Activated B cell treated with CpG ODN at 0.5 μM for 24 hours (primary cell): ENCODE measurements around the gene MOB3A. TPM values are rescaled to one million over a fixed set of nuclear protein-coding genes. Genes with fewer than 3 reads are reported as not detected.

Source experiments
- ATAC-seq: fragments of 200-7000 bp; cut with Tn5 transposase; one replicate; pipeline ENCODE4 v1.10.0; 2021; ENCODE audit warnings: low read depth, mild to moderate bottlenecking, moderate library complexity
- CTCF ChIA-PET: fragments of 350-600 bp; sonication (Branson Sonifier 250); formaldehyde crosslinking; loops from one replicate; lab custom pipeline; 2021; ENCODE audit warnings: antibody characterized with exemption; lab: Charles Lee
- POLR2A ChIA-PET: fragments of 350-600 bp; sonication (Branson Sonifier 250); formaldehyde crosslinking; loops from one replicate; lab custom pipeline; 2021; ENCODE audit warnings: antibody characterized with exemption; lab: Charles Lee
- DNase-seq: peaks from one replicate; pipeline ENCODE4 v3.0.0; 2022
- H3K27ac Mint-ChIP-seq: one replicate; pipeline ENCODE4 v1.8.0; 2020; ENCODE audit warnings: mixed read lengths
- H3K27me3 Mint-ChIP-seq: one replicate; pipeline ENCODE4 v1.8.0; 2021; ENCODE audit warnings: mixed read lengths
- H3K36me3 Mint-ChIP-seq: one replicate; pipeline ENCODE4 v1.8.0; 2021; ENCODE audit warnings: low read depth, mixed read lengths
- H3K4me1 Mint-ChIP-seq: one replicate; pipeline ENCODE4 v1.8.0; 2021; ENCODE audit warnings: mixed read lengths
- H3K4me3 Mint-ChIP-seq: one replicate; pipeline ENCODE4 v1.8.0; 2020; ENCODE audit warnings: mild to moderate bottlenecking, mixed read lengths
- H3K9me3 Mint-ChIP-seq: one replicate; pipeline ENCODE4 v1.8.0; 2020; ENCODE audit warnings: mixed read lengths
- intact Hi-C: fragments of 100-400 bp; cut with micrococcal nuclease; formaldehyde crosslinking; loops from one replicate; pipeline ENCODE4 v1.15.1; 2024
- total RNA-seq: library from RNA; stranded (reverse); gene quantifications from 2 replicates; pipeline ENCODE4 v1.2.3, GENCODE V29; 2022
- TF ChIP-seq, protein P1 (sequence below): fragments of 200-600 bp; IDR thresholded peaks from one replicate; pipeline ENCODE4 v1.8.0; 2022; ENCODE audit warnings: antibody characterized with exemption, mild to moderate bottlenecking

MOB3A gene
- total RNA-seq, 1 donor from 2014 or later: 189 TPM

DNA sequence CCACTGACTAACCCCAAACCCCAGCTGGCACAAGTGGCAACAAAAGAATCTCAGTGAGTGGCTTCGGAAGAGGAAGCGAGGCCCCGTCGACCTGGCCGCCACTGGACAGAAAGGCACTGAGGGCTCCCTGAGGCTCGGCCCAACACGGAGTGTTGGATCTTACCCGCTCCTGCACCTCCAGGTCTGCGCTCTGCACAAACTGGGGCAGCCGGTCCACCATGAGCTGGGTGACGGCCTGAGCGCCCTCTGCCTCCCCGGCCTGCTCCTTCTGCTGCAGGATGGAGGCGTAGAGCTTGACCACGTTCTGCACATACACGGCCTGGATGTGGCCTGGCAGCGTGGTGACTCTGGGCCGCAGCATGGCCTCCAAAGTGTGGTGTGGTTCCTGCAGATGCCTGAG is 22.3 kb upstream of the MOB3A start:
- DNase-seq: no peak
- CTCF ChIA-PET: no interaction called here
- H3K4me3 Mint-ChIP-seq: no peak overlapping the region
- POLR2A ChIA-PET: no interaction called here
- H3K27ac Mint-ChIP-seq: no peak overlapping the region
- peaks cover 85% of the 10 kb centered on the region for H3K36me3 Mint-ChIP-seq
- ATAC-seq: no peak
- intact Hi-C loops: no loop called here
- peaks cover 3% of the 10 kb centered on the region for H3K4me1 Mint-ChIP-seq
- TF ChIP-seq, protein P1, sequence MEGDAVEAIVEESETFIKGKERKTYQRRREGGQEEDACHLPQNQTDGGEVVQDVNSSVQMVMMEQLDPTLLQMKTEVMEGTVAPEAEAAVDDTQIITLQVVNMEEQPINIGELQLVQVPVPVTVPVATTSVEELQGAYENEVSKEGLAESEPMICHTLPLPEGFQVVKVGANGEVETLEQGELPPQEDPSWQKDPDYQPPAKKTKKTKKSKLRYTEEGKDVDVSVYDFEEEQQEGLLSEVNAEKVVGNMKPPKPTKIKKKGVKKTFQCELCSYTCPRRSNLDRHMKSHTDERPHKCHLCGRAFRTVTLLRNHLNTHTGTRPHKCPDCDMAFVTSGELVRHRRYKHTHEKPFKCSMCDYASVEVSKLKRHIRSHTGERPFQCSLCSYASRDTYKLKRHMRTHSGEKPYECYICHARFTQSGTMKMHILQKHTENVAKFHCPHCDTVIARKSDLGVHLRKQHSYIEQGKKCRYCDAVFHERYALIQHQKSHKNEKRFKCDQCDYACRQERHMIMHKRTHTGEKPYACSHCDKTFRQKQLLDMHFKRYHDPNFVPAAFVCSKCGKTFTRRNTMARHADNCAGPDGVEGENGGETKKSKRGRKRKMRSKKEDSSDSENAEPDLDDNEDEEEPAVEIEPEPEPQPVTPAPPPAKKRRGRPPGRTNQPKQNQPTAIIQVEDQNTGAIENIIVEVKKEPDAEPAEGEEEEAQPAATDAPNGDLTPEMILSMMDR: no peak
- no peaks in the 10 kb centered on the region for H3K27me3 Mint-ChIP-seq
- H3K9me3 Mint-ChIP-seq: no peaks in the 10 kb centered on the region

GRCh38 chr19:2117215-2117960 is 21.3 kb upstream of the MOB3A start:
- intact Hi-C loops: no loop called here
- DNase-seq (no peak), ATAC-seq (no peak)
- Mint-ChIP-seq H3K9me3 (no peaks in the 10 kb centered on the region), H3K4me1 (peaks cover 3% of the 10 kb centered on the region), H3K4me3 (no peak overlapping the region), H3K27ac (no peak overlapping the region), H3K36me3 (peaks cover 80% of the 10 kb centered on the region), H3K27me3 (no peaks in the 10 kb centered on the region)
- ChIA-PET POLR2A (no interaction called here), CTCF (no interaction called here)
- TF ChIP-seq, protein P1: no peak

- CTCF ChIA-PET: no interaction called here
- H3K36me3 Mint-ChIP-seq: peaks cover 82% of the 10 kb centered on the region
These were observed 20.4 kb upstream of the MOB3A start for GRCh38 chr19:2116507-2116906.

GRCh38 chr19:2115911-2116426 is 19.8 kb upstream of the MOB3A start:
- CTCF ChIA-PET: no interaction called here
- intact Hi-C loops: no loop called here
- ATAC-seq: no peak
- no peak for DNase-seq
- POLR2A ChIA-PET: no interaction called here
- Mint-ChIP-seq H3K4me1 (peaks cover 3% of the 10 kb centered on the region), H3K27me3 (no peaks in the 10 kb centered on the region), H3K4me3 (no peak overlapping the region), H3K9me3 (no peaks in the 10 kb centered on the region), H3K27ac (no peak overlapping the region), H3K36me3 (peaks cover 80% of the 10 kb centered on the region)
- TF ChIP-seq, protein P1: no peak

More at GRCh38 chr19:2116507-2116906, 20.4 kb upstream of the MOB3A start:
- ATAC-seq (no peak), DNase-seq (no peak)
- Mint-ChIP-seq H3K4me1 (peaks cover 3% of the 10 kb centered on the region), H3K9me3 (no peaks in the 10 kb centered on the region), H3K4me3 (no peak overlapping the region), H3K27me3 (no peaks in the 10 kb centered on the region), H3K27ac (no peak overlapping the region)
- intact Hi-C loops: no loop called here
- POLR2A ChIA-PET: no interaction called here
- TF ChIP-seq, protein P1: no peak

- Mint-ChIP-seq H3K36me3 (peaks cover 75% of the 10 kb centered on the region), H3K27me3 (no peaks in the 10 kb centered on the region), H3K4me1 (peaks cover 3% of the 10 kb centered on the region), H3K4me3 (no peak overlapping the region), H3K27ac (no peak overlapping the region), H3K9me3 (no peaks in the 10 kb centered on the region)
- intact Hi-C loops: no loop called here
- TF ChIP-seq, protein P1: no peak
- DNase-seq (no peak), ATAC-seq (no peak)
- ChIA-PET CTCF (no interaction called here), POLR2A (no interaction called here)
These were observed 19.2 kb upstream of the MOB3A start for GRCh38 chr19:2115324-2115723.
